NCI-H460 (cell line): ENCODE measurements around the gene THSD1. TPM values are rescaled to one million over a fixed set of nuclear protein-coding genes. Genes with fewer than 3 reads are reported as not detected.
"Not testable (repeated sequence)": the region's sequence is repeated elsewhere in the genome, so short reads cannot be mapped to it uniquely, and the experiment has no call there.

Experiments
- DNase-seq: peaks from one replicate; pipeline ENCODE4 v3.0.0-alpha.2; 2016; ENCODE audit warnings: low read depth; ENCODE audit errors: extremely low read depth
- total RNA-seq: library from RNA; depleted of rRNA; stranded (reverse); fragments of >200 nt; shearing (Covaris generic); gene quantifications from 2 replicates; pipeline ENCODE4 v1.2.3, GENCODE V29; 2014

THSD1 gene
- total RNA-seq, 1 experiment from 2014 or later: 0.07 TPM

DNA sequence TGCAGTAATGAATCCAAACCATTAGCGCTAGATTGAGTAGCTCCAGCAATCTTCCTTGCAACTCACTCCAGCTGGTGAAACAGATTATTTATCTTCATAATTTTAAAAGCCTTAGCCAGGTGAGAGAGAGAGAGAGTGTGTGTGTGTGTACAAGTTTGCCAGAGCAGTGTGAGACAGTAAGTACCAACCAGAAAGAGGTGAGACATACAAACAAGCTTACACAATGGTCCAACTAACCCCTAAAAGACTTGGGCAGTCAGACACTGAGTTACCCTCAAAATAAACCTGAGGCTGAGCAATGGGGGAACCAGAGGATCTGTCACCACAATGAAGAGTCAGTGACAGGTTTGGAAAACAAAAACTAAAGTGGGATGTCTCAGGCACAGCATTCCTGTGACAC is 8.1 kb upstream of the THSD1 start:
- DNase-seq: no peak

DNA sequence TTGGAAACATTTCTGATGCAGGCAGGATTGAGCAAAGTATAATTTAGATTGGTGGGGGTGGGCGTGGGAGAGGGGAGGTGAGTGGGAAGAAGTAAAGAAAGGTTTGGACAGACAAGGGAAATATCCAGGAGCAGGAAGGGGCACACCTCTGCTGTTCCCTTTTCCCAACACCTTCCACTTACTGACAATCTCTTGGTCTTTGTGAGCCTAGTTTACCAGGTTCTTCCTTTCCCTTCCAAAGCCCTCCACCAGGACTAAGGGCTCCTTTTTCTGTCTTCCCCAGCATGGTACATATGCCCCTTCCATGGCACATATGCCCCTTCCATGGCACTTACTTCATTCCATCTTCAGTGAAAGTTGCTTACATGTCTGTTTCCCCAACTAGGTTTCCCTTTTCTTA is 6.2 kb upstream of the THSD1 start:
- DNase-seq: no peak

DNA sequence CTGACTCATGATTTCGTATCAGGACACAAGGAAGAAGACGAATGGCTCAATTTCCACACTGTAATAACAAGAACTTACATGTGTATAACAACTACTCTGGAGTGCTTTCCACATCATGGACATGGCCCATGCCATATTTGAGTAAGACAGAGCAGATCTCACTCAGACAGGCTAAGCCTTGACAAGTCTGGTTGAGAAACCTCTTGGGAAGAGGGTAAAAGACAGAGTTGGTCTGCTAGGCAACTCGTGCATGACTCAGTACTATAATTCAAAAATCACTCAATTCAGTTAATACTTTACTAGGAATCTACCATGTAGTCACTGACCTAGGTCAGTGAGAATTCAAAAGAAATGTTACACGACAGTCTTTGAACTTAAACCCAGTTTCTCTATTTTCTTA is 5.7 kb upstream of the THSD1 start:
- no peak for DNase-seq

DNA sequence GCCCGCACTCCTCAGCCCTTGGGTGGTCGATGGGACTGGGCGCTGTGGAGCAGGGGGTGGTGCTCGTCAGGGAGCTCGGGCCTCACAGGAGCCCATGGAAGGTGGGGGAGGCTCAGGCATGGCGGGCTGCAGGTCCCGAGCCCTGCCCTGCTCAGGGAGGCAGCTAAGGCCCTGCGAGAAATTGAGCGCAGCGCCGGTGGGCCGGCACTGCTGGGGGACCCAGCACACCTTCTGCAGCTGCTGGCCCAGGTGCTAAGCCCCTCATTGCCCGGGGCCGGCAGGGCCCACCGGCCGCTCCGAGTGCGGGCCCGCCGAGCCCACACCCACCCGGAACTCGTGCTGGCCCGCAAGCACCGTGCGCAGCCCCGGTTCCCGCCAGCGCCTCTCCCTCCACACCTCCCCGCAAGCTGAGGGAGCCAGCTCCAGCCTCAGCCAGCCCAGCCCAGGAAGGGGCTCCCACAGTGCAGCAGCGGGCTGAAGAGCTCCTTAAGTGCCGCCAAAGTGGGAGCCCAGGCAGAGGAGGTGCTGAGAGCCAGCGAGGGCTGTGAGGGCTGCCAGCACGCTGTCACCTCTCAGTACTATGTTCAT is 2.2 kb upstream of the THSD1 start:
- DNase-seq: not testable (repeated sequence)

DNA sequence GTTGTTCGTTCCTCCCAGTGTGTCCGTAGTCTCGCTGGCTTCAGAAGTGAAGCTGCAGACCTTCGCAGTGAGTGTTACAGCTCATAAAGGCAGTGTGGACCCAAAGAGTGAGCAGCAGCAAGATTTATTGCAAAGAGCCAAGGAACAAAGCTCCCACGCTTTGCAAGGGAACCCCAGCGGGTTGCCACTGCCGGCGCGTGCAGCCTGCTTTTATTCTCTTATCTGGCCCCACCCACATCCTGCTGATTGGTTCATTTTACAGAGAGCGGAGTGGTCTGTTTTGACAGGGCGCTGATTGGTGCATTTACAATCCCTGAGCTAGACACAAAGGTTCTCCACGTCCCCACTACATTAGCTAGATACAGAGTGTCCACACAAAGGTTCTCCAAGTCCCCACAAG is 1.5 kb upstream of the THSD1 start:
- not testable (repeated sequence) for DNase-seq

DNA sequence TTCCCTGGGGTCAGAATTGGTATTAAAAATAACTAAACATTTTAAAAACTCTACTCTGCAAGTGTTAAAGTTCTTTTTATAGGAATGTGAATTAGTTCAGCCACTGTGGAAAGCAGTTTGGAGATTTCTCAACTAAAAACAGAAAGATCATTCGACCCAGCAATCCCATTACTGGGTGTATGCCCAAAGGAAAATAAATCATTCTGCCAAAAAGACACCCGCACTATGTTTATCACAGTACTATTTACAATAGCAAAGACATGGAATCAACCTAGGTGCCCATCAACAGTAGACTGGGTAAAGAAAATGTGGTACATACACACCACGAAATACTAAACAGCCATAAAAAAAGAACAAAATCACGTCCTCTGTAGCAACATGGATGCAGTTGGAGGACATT is 657 bp upstream of the THSD1 start:
- no peak for DNase-seq

DNA sequence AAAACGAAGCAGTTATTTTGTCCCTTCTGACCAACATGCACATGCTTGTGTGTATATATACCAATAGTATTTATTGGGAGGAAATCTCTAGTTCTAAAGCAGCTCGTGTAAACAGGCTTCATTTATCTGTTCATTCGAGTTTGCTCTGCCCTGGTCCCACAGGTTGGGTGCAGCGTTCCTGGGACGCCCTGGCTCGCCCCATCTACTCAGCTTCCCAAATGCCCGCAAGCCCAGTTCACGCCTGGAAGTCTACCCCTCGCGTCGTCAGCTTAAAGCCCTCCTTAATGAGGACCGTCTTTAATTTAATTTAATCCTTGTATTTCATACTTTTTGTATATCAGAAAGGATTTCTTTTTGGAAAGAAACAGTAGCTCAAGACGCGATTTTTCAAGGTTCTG is 604 bp downstream of the THSD1 start:
- DNase-seq: no peak

DNA sequence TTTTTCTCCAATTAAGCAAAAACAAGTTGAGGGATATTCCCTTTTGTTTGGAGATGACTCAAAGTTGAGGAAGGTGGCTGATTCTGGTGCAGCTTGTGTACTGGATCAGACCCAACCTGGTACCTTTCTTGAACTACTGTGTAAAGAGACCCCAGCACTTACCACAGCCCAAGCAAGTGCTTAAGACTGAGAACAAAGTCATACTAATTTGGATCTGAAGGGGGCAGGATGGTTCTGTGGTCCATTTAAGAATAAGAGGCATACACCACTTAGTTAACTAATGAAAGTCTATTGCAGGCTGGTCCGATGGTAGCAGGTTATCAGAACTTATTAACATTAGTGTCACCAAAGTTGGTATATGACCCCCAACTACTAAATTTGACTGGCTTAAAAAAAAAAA is 6.3 kb downstream of the THSD1 start:
- DNase-seq: no peak

DNA sequence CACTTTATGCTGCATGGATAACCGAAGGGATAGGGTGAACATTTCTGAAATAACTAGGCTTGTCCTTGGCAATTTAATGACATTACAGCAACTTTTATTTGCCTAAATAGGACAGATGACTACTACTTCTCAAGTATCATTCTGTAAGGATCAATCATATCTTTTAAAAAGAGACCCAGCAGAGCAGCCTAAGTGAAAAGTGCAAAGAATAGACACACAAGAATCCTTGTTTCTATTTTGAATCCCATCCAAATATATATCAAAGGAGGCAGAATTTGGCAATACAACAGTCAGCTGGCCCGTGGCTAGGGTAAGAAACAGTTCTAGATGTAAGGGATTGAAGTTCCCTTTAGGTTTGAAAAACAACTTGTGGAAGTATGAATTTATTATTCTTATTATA is 6.9 kb downstream of the THSD1 start:
- DNase-seq: no peak

DNA sequence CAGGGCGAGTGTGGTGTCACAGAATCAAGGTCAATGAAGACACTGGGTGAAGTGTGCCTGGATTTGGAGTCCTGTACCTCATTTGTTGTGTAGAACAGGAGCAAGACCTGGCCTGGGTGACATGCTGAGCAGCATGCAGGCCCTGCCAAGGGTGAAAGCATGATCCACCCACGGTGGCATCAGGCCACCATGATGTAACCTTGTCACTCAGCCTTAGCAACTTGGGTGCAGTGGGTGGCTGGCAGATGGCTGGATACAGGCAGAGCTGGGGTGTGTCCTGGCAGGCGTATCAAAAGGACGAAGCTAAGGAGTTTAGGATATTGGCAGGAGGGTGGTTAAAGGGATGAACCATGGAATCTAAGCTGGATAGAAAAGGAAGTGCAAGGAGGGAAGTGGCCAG is 10.3 kb downstream of the THSD1 start:
- no peak for DNase-seq

DNA sequence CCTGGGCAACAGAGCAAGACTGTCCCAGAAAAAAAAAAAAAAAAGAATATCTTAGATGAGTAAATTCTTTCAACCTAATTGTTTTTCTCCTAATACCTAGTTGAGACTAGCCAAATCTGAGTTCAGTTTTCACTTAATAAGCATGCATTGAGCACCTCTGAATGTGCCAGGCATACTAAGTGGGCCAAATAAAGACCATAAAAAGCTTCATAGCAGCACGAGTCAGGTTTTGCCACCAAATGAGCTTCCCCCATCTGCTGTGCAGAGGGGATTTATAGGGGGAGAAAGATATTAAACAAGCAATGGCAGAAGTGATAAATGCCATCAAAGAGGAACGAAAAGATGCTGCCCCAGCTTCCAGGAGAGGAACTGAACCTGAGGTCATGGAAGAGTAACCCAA is 11.4 kb downstream of the THSD1 start:
- DNase-seq: no peak

DNA sequence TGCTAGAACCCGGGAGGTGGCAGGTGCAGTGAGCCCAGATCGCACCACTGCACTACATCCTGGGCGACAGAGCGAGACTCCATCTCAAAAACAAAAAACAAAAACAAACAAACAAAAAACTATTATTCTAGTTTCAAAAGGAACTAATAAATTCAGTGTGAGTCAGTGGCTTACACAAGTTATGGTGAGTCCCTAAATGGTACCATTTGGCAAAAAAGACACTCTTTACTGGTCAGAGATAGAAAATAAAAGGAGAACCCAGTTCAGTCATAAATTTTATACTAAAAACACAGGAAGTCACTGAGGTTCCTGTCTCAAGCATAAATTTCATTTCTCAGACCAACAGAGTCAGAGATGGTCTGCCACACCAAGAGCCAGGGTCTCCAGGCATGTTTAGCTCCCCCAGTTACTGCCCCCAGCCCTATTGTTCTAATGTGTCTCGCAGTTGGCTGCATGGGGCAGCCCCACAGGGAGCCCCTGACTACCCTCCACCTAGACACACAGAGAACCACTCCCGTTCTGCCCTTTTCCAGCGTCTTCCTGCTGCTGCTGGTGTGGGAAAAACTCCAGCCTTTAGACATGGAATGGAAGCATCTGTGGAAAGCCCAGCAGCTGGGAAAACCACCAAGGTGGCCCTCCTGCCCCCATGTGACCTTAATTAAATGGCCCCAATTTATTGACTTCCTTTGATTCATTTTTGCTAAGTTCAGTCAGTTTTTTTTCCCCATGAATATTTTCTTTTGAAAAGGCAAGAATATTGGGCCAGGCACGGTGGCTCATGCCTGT is 12.2 kb downstream of the THSD1 start:
- no peak for DNase-seq

DNA sequence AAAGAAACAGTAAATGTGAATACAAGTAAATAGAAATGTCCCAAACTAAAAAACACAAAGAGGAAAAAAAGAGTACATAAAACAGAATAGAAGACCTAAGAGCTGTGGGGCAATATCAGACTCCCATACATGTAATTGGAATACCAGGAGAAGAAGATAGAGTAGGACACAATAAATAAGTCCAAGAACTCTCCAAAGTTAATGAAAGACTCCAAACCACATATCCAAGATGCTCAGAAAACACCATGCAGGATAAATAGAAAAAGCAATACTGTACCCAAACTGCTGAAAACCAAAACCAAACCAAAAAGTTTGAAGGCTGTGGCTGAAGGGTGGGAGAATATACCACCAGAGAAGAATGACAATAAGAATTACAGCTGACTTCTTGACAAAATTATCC is 18.3 kb downstream of the THSD1 start:
- DNase-seq: no peak

DNA sequence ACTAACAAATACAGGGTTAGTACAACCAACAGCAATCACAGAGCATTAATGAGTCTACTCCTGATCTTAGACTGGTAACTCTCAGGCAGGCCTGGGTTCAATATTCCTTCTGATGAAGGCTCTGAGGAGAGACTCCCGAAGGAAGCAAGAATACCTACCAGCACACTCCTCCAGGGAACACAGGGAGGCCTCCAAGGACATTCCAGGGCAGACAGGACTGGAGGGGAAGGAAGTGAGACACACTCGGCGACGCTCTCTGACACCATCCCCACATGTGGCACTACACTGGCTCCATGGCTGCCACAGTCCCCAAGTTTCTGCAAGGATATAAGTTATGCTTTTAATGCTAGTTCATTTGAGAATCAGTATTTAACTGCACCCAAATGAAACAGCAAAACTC is 20.1 kb downstream of the THSD1 start:
- no peak for DNase-seq

DNA sequence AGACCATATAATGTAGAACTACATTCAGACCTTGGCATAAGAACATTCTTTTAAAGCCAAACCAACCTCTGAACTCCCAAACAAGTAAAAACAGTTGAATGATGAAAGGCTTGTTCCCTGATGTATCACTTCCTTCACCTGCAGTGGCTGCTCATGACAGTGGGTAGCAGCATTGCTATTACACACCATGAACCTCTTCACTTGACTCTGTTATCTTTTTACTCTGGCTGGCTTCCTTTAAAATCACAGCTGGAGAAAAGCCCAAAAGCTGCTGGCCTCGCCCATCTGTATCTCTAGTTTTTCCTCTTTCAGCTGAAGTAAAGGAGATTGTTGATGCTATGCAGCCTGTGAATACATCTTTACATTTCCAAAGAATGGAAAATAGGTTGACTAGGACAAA is 22.6 kb downstream of the THSD1 start:
- no peak for DNase-seq

DNA sequence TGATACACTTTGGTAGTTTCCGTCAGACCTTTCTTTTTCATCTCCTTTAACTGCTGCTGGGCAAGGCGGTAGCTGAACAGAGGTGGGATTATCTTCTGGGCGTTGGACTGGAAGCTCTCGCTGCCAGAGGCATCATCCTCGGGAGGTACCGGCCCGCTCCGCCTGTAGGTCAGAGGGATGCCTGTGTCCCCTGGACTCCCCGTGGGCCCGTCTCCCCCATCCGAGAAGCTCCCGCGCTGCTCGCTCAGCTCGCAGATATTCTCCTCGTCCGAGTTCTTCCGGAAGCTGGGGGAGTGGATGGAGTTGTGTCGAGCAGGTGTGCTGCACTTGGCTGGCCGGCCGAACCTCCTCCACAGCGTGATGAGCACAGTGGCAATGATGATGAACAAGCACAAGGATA is 27.7 kb downstream of the THSD1 start:
- no peak for DNase-seq

DNA sequence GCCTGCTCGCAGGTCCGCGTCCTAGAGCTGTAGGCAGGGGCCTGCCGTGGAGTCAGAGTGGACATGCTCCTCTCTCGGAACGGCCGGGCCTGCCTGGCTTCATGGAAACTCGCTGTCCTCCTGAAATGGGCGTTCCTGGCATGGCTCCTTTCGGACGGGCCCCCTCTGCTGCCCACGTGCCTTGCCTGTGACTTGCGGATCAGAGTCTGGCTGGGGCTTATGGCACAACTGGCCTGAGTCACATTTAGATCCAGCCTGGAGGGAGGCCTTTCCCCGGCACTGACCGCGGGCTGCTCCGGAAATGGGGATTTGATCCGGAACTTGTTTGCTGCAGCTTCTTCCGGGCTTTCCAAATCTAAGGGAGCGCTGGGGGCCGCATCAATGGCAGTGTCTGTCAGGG is 28.1 kb downstream of the THSD1 start:
- no peak for DNase-seq

DNA sequence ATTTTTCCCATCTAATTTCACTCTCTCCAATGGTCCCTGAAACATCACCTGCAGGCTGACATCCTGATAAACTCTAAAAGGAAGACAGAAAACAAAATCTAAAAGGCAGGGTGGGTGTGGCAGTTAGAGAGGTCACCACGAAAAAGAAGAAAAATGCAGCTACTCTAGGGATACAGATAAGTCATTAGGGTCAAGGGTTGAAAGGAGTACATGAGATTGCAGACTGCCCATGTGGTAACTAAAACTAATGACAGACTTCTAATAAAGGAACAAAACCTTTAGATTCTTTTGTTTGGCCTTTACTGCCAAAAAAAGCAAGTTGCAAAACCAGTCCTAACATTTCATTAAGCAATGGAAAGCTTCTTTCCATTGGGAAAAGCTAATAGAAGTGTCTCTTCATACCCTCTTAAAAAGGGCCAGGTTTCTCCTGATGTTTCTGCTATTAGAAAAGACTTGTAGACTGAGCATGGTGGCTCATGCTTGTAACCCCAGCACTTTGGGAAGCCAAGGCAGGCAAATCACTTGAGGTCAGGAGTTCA is 31.0 kb downstream of the THSD1 start:
- no peak for DNase-seq

DNA sequence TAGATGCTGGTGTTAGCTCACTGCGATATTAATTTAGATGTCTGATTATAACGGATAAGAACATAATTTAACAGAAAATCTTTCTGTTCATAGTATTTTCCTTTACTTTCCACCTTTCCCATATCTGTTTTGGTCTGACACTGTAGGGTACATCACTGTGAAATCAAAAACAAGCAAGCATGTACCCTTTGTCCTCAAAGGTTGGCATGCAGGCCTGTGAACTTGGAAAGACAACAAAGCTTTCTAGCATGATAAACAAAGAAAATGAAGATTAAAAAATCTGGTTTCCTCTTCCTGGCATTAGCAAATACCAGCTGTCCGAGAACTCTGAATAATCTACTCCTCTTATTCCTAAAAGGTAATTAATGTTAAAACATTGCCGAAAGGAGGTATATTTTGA is 31.6 kb downstream of the THSD1 start:
- no peak for DNase-seq

DNA sequence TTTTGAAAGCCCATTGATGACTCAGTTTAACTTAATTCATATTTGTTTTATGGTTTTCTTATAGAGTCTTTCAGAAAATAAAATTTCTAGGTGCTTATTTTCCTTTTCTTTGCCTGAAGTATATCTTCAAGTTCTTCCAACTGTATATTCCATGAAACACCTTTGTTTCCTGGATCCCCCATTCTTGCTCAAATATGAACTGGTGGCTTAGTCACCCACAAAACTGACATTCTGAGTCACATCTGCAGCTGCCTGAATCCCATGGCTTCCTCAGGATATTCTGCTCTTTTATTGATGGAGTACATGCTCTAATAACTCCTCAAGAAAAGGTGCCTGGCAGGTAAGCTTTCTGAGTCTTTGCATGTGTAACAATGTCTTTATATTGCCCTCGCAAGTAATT is 32.7 kb downstream of the THSD1 start:
- DNase-seq: not testable (repeated sequence)

DNA sequence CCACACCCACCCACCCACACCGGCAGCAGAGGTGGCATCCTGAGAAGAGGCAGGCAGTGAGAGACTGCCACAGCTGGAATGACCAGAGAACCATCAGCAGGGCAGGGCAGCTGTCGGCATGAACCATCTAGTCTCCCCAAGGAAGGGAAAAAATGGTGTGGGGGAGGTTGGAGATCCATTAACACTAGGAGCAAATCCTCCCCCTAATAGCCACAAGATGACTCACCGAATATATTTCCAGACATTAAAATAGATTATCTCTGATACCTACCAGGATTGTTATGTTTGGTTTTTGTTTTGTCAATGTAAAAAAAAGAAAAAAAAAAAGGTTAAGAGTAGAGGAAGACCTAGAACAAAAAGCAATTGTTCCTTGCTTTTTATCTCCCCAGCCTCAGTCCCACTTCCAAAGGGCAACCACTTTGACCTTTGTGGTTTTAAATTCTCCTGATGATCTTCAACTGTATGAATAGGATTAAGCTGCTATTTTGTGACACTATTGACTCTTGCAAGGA is 34.2 kb downstream of the THSD1 start:
- no peak for DNase-seq

DNA sequence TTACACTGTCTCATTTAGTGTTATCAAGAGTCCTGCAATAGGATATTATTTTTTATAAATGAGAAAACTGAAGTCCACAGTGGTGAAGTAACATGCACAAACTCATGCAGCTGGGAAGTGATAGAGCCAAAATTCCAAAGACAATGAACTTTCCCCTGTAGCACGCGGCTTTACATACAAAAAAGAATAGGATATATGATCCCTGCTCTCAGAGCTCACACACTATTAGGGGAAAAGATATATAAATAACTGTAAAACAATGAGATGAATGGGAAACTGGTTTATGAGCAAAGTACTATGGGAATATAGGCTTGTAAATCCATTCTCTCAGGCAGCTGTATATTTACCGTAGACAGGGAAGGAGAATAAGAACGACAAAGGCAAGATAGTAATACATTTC is 39.7 kb downstream of the THSD1 start:
- DNase-seq: no peak
